Liver (tissue), 9 donors: ENCODE results near the gene ARAP3. TPM values are rescaled to one million over a fixed set of nuclear protein-coding genes. Genes with fewer than 3 reads are reported as not detected.

Experiments
- DNase-seq: peaks from one replicate; pipeline ENCODE4 v3.0.0-alpha.2; 2017; ENCODE audit warnings: low spot score
- H3K27ac ChIP-seq, 2 donors: one replicate each; pipeline ENCODE4 v1.7.0; 2013; ENCODE audit warnings: inconsistent platforms in 2 of 2, low read length in 2 of 2, control low read depth in 1 of 2, low read depth in 1 of 2, mild to moderate bottlenecking in 1 of 2
- H3K27me3 ChIP-seq, 4 donors: one replicate each; pipeline versions ENCODE4 v1.6.1 to v1.7.0; 2013; ENCODE audit warnings: low read length in 3 of 4, inconsistent platforms in 1 of 4, mild to moderate bottlenecking in 1 of 4, moderate library complexity in 1 of 4; ENCODE audit not compliant: control insufficient read depth in 4 of 4, insufficient read depth in 4 of 4
- H3K36me3 ChIP-seq, 4 donors: one replicate each; pipeline versions ENCODE4 v1.6.1 to v1.7.0; 2013; ENCODE audit warnings: low read length in 3 of 4, mild to moderate bottlenecking in 3 of 4, low read depth in 1 of 4, moderate library complexity in 1 of 4; ENCODE audit not compliant: control insufficient read depth in 4 of 4, insufficient read depth in 3 of 4
- H3K4me1 ChIP-seq, 4 donors: one replicate each; pipeline versions ENCODE4 v1.6.1 to v1.7.0; 2013; ENCODE audit warnings: low read length in 3 of 4, mild to moderate bottlenecking in 3 of 4, moderate library complexity in 1 of 4; ENCODE audit not compliant: control insufficient read depth in 4 of 4, insufficient read depth in 4 of 4
- H3K4me3 ChIP-seq, 3 donors: one replicate each; pipeline versions ENCODE4 v1.6.1 to v1.7.0; 2013; ENCODE audit warnings: low read length in 3 of 3, control low read depth in 1 of 3, low read depth in 1 of 3, mild to moderate bottlenecking in 1 of 3
- H3K9ac ChIP-seq, 2 donors: one replicate each; pipeline ENCODE4 v1.7.0; 2013; ENCODE audit warnings: low read length in 2 of 2, mild to moderate bottlenecking in 2 of 2, moderate library complexity in 2 of 2, control low read depth in 1 of 2, low read depth in 1 of 2
- H3K9me3 ChIP-seq, 4 donors: one replicate each; pipeline versions ENCODE4 v1.6.1 to v1.7.0; 2013; ENCODE audit warnings: low read length in 3 of 4; ENCODE audit not compliant: control insufficient read depth in 4 of 4
- EGR1 ChIP-seq, 2 donors: IDR thresholded peaks; 2 replicates each; pipeline ENCODE4 v1.6.1; 2016 to 2018; ENCODE audit warnings: antibody characterized with exemption in 2 of 2, low read depth in 2 of 2
- FOXA1 ChIP-seq: IDR thresholded peaks from 2 replicates; pipeline ENCODE4 v1.6.1; 2016; ENCODE audit warnings: antibody characterized with exemption
- FOXA2 ChIP-seq: IDR thresholded peaks from 2 replicates; pipeline ENCODE4 v1.6.1; 2016; ENCODE audit warnings: antibody characterized with exemption
- GABPA ChIP-seq, 2 donors: IDR thresholded peaks in 1 of 2; conservative IDR thresholded peaks in 1 of 2; 2 replicates each; pipeline ENCODE4 v1.6.1; 2016; ENCODE audit warnings: antibody characterized with exemption in 2 of 2, mild to moderate bottlenecking in 1 of 2, moderate library complexity in 1 of 2
- HNF4A ChIP-seq, 2 donors: conservative IDR thresholded peaks; 2 replicates each; pipeline ENCODE4 v1.6.1; 2016; ENCODE audit warnings: antibody characterized with exemption in 2 of 2, mild to moderate bottlenecking in 2 of 2
- JUND ChIP-seq, 2 donors: IDR thresholded peaks; 2 replicates each; pipeline ENCODE4 v1.6.1; 2016; ENCODE audit warnings: antibody characterized with exemption in 2 of 2
- NR2F2 ChIP-seq: IDR thresholded peaks from 2 replicates; pipeline ENCODE4 v1.6.1; 2016; ENCODE audit warnings: antibody characterized with exemption
- RXRA ChIP-seq, 2 donors: IDR thresholded peaks; 2 replicates each; pipeline ENCODE4 v1.6.1; 2017 to 2018; ENCODE audit warnings: antibody characterized with exemption in 2 of 2, mild to moderate bottlenecking in 1 of 2
- SP1 ChIP-seq: IDR thresholded peaks from 2 replicates; pipeline ENCODE4 v1.6.1; 2018; ENCODE audit warnings: antibody characterized with exemption, mild to moderate bottlenecking
- TAF1 ChIP-seq: conservative IDR thresholded peaks from 2 replicates; pipeline ENCODE4 v1.6.1; 2016; ENCODE audit warnings: antibody characterized with exemption, mild to moderate bottlenecking
- YY1 ChIP-seq: IDR thresholded peaks from 2 replicates; pipeline ENCODE4 v1.6.1; 2016; ENCODE audit warnings: antibody characterized with exemption, mild to moderate bottlenecking
- WGBS: extraction: QIAGEN DNeasy Blood & Tissue Kit; methylation state at CpG from one replicate; pipeline ENCODE4 v1.1.7; 2013; 5-methylcytosine and 5-hydroxymethylcytosine counted together
- polyA plus RNA-seq, 2 donors: library from polyadenylated mRNA; stranded (reverse) in 1 of 2; unstranded in 1 of 2; fragments of 200-250 nt in 1 of 2; fragments of >200 nt in 1 of 2; fragmentation: Nextera tagmentation in 1 of 2; extraction: Ambion mirVana in 1 of 2; gene quantifications; one replicate each; pipeline versions ENCODE4 v1.2.1 to v1.2.3, GENCODE V29; 2013 to 2015
- total RNA-seq, 2 donors: library from RNA; depleted of rRNA; stranded (reverse); fragments of >200 nt; gene quantifications; one replicate each; pipeline ENCODE4 v1.2.3, GENCODE V29; 2014
- TF ChIP-seq, protein P1 (sequence below): IDR thresholded peaks from 2 replicates; pipeline ENCODE4 v1.6.1; 2016; ENCODE audit warnings: antibody characterized with exemption
- TF ChIP-seq, protein P2 (sequence below): IDR thresholded peaks from 2 replicates; pipeline ENCODE4 v1.6.1; 2016; ENCODE audit warnings: antibody characterized with exemption
- TF ChIP-seq, protein P3 (sequence below): fragments of 150-350 bp; IDR thresholded peaks from 2 replicates; pipeline ENCODE4 v1.5.1; 2017; ENCODE audit warnings: improper control_type of control experiment, low read depth, low read length; ENCODE audit not compliant: missing input control
- donor health status: healthy.
- donor health status: healthy.
- donor health status: healthy.
- donor health status: healthy.
- donor health status: healthy.

Gene ARAP3
- total and polyA plus RNA-seq, 4 donors = 1.6 to 4.7 (median 2.1) TPM

DNA sequence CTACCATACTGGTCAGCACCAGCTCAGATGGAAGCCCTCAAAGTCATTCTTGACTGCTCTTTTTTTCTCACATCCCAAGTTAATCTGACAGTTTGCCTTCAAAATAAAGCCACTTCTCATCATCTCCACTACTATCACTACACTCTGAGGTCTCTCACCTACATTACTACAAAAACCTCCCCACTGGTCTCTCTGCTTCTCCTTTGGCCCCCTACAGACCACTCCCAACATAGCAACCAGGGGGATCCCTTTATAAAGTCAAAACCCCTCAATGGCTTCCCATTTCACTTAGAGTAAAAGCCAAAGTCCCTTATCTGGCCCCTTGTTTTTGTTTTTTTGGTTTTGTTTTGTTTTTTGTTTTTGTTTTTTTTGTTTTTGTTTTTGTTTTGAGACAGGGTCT, 4.6 kb downstream of the ARAP3 start:
- TF ChIP-seq TAF1 (no peak), SP1 (no peak), HNF4A (conservative IDR thresholded peaks at IDR 0.05) (no peak), NR2F2 (no peak), RXRA (IDR thresholded peaks at IDR 0.05) (no peak), EGR1 (IDR thresholded peaks at IDR 0.05; ENCODE audit: low read depth in 2 of 2) (no peak), FOXA2 (no peak), YY1 (no peak), GABPA (IDR thresholded peaks at IDR 0.05 in 1 of 2, conservative IDR thresholded peaks at IDR 0.05 in 1 of 2) (no peak), JUND (IDR thresholded peaks at IDR 0.05) (no peak)
- TF ChIP-seq, protein P1, sequence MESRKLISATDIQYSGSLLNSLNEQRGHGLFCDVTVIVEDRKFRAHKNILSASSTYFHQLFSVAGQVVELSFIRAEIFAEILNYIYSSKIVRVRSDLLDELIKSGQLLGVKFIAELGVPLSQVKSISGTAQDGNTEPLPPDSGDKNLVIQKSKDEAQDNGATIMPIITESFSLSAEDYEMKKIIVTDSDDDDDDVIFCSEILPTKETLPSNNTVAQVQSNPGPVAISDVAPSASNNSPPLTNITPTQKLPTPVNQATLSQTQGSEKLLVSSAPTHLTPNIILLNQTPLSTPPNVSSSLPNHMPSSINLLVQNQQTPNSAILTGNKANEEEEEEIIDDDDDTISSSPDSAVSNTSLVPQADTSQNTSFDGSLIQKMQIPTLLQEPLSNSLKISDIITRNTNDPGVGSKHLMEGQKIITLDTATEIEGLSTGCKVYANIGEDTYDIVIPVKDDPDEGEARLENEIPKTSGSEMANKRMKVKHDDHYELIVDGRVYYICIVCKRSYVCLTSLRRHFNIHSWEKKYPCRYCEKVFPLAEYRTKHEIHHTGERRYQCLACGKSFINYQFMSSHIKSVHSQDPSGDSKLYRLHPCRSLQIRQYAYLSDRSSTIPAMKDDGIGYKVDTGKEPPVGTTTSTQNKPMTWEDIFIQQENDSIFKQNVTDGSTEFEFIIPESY = no peak
- TF ChIP-seq, protein P2, sequence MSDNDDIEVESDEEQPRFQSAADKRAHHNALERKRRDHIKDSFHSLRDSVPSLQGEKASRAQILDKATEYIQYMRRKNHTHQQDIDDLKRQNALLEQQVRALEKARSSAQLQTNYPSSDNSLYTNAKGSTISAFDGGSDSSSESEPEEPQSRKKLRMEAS = no peak
- TF ChIP-seq, protein P3, sequence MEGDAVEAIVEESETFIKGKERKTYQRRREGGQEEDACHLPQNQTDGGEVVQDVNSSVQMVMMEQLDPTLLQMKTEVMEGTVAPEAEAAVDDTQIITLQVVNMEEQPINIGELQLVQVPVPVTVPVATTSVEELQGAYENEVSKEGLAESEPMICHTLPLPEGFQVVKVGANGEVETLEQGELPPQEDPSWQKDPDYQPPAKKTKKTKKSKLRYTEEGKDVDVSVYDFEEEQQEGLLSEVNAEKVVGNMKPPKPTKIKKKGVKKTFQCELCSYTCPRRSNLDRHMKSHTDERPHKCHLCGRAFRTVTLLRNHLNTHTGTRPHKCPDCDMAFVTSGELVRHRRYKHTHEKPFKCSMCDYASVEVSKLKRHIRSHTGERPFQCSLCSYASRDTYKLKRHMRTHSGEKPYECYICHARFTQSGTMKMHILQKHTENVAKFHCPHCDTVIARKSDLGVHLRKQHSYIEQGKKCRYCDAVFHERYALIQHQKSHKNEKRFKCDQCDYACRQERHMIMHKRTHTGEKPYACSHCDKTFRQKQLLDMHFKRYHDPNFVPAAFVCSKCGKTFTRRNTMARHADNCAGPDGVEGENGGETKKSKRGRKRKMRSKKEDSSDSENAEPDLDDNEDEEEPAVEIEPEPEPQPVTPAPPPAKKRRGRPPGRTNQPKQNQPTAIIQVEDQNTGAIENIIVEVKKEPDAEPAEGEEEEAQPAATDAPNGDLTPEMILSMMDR = no peak
- DNase-seq = no peak
- H3K4me1 ChIP-seq = peaks cover 2 to 5% (median 4%) of the 10 kb centered on the region in 4 donors
- no peak overlapping the region for H3K9ac ChIP-seq
- no peak overlapping the region for H3K27ac ChIP-seq
- no peaks in the 10 kb centered on the region for H3K27me3 ChIP-seq
- no peak overlapping the region for H3K4me3 ChIP-seq
- no peaks in the 10 kb centered on the region for H3K36me3 ChIP-seq
- H3K9me3 ChIP-seq = no peaks in the 10 kb centered on the region

DNA sequence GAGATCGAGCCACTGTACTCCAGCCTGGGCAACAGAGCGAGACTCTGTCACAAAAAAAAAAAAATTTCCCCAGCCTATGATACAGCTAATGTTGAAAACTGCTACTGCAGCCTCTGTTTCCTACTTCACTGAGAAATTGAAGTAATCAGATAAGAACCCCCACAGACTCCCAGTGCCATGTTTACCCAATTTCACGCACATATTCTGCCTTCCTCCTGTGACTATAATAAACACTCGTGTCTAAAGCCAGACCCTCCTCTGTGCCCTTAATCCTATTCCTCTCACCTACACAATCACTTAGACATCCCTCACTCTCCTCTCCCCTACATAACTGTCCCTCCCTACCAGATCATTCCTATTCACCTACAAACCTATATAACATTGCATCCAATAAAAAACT, 6.4 kb downstream of the ARAP3 start:
- Histone ChIP-seq H3K27me3 (no peaks in the 10 kb centered on the region), H3K9ac (no peak overlapping the region), H3K4me3 (no peak overlapping the region), H3K4me1 (peaks cover 0 to 3% (median 0%) of the 10 kb centered on the region in 4 donors), H3K9me3 (no peaks in the 10 kb centered on the region), H3K36me3 (no peaks in the 10 kb centered on the region), H3K27ac (no peak overlapping the region)
- WGBS = 92% methylated on average over 4 of the region's 4 CpGs
- DNase-seq = no peak
- TF ChIP-seq FOXA1 = no peak
- TF ChIP-seq TAF1 = no peak
- TF ChIP-seq, protein P1 = no peak
